Activated CD8-positive, alpha-beta memory T cell treated with anti-CD3 and anti-CD28 coated beads for 24 hours (primary cell): ENCODE results near the gene CPS1.

Experiments
- DNase-seq: peaks from one replicate; pipeline ENCODE4 v3.0.0-alpha.2; 2020

Gene CPS1

GRCh38 chr2:210556329-210556980 lies at the start of gene CPS1:
TSS of gene CPS1 (plus strand) at chr2:210556599. CDS start at chr2:210556734, 135 bp downstream.
- no peak for DNase-seq

DNA sequence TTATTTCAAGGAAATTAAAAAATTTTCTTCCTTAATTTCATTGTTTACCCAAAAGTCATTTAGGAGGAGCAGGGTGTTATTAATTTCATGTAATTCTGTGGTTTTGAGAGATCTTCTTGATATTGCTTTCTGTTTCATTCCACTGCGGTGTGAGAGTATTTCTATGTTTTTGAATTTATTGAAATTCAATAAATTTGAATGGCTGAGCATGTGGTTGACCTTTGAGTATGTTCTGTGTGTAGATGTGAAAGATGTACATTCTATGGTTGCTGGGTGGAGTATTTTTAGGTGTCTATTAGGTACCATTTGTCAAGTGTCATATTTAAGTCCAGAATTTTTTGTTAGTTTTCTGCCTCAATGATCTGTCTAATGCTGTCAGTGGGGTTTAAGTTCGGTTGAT lies 40.5 kb upstream of the CPS1 start:
- no peak for DNase-seq

DNA sequence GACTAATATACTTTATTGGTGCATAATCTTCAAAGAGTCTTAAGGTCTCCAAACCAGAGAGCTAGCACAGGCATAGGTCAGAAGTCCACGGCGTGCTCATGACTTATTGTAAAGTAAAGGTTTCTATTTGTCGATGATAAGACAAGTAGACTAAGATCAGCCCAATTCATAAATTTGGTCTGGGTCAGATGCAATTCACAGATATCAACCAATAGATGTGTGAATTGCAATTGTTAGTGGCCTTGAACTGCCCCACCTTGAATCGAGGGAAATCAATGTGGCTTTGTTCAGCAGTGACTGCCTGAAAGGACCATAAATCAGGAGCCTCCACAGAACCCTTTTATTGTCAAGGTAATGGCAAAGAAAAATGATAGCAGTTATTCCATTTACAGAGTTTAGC lies 39.1 kb upstream of the CPS1 start:
- DNase-seq, result no peak

GRCh38 chr2:210519594-210519993 lies 36.8 kb upstream of the CPS1 start:
- DNase-seq, result no peak

GRCh38 chr2:210522399-210522798 lies 34.0 kb upstream of the CPS1 start:
- DNase-seq, result no peak

GRCh38 chr2:210523650-210524289 lies 32.6 kb upstream of the CPS1 start:
- no peak for DNase-seq

DNA sequence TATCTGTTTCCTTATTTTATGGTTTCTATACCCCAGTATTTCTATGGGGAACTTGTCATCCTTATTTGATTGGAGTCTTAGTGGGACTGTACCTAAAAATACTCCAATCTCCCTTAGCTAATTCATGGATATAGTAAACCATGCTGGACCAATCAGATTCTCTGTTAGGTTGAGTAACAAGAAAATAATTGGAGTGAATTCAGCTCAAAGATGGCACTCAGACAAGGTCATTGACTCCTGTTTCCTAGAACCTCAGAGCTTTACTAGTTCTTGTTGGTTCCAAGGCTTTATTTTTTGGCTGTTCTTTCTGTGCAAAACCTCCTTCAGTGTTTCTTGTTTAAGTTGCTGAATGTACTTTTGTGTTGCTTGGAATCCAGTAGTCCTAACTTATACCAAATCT lies 31.9 kb upstream of the CPS1 start:
- DNase-seq, result no peak

DNA sequence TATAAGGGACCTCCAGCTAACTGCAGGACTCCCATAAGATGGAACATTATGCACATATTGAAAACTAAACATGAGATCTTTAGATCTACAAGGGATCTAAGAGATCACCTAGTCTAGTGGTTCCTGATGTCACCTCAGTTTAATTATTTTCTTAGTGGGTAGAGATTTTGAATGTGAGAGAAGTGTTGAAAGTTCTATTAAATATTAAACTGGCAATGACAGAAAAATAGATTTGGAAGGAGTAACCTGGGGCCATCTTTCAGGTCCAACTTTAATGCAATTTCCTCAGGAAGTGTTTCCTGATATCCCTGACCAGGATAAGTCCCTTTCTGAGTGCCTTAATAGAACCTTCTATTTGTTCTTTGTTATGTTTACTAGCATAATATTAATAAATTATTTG lies 29.1 kb upstream of the CPS1 start:
- no peak for DNase-seq

- no peak for DNase-seq
These were observed 27.7 kb upstream of the CPS1 start for GRCh38 chr2:210528716-210529115.

- DNase-seq, result no peak
These were observed 25.3 kb upstream of the CPS1 start for GRCh38 chr2:210531050-210531449.

DNA sequence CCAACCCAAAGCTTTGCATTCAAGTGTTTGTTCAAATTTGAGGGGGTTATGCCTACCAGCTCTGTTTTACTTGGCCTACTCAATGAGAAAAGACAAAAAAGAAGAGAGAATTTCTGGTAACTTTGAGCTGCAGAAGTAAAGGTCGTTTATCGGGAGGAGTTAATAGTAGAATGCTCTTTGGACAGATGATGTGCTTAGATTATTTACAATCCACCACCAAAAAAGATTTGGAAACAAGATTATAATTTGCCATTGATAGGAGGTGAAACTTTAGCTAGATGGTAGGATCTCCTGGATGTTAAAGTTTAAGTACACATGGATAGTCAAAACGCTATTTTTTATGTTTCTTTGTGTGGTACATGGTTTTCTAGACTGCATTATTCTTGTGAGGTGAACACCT lies 24.9 kb upstream of the CPS1 start:
- no peak for DNase-seq

- DNase-seq, result no peak
These were observed 23.0 kb upstream of the CPS1 start for GRCh38 chr2:210533389-210533788.

- DNase-seq, result no peak
These were observed 21.5 kb upstream of the CPS1 start for GRCh38 chr2:210534879-210535278.

- DNase-seq, result no peak
These were observed 19.3 kb upstream of the CPS1 start for GRCh38 chr2:210536973-210537650.

DNA sequence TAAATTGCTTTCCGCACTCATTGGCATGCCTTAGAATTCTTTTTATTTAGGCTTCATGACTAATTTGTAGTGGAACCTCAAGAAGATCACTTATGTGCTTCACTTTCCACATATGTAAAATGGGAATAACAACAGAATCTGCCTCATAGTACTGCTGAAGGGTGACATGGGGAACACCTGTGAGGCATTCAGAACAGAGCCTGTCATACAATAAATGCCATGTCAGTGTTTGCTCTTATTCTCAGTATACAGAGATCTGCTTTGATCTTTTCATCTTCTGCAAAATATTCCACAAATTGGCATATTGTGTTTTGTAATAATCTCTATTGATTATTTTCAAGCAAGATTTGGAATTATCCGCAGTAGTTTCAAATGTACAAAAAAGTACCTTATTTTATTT lies 17.4 kb upstream of the CPS1 start:
- no peak for DNase-seq

DNA sequence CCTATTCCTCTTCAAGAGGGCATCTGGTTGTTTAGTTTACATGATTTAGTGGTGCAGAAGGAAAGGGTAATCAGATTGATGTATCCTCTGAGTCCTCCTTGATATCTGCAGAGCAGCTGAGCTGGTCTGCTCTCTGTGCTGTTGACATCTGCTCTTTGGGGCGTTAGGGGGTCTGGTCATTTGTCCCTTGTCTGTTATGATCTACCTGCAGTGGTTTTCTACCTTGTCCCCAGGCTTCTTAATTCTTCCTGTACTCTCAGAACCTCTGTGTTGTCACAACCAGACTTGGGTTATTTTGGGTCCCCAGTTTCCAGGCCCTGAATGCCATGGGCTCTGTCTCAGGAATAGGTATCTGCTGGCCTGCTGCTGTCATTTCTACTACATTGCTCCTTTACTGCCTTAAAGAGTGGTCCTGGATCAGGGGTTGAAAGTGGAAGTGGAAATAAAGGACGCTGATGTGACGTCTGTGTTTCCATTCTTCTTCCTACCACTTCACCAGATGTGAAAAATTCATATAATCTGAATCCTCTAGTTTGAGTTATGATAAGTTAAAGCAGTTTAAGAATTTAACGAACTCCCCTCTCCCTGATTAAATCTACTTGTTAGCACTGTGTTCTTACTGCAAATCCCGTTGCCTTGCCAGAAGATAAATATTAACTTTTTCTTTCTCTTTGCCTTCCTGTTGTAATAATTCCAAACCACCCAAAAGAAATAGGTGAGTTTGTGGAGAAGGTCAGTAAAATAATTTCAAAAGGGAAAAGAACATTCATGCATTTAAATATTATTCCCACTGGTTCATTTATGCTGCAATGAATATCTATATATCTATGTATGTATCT lies 16.6 kb upstream of the CPS1 start:
- DNase-seq, result no peak

GRCh38 chr2:210540471-210540870 lies 15.9 kb upstream of the CPS1 start:
- DNase-seq, result no peak

DNA sequence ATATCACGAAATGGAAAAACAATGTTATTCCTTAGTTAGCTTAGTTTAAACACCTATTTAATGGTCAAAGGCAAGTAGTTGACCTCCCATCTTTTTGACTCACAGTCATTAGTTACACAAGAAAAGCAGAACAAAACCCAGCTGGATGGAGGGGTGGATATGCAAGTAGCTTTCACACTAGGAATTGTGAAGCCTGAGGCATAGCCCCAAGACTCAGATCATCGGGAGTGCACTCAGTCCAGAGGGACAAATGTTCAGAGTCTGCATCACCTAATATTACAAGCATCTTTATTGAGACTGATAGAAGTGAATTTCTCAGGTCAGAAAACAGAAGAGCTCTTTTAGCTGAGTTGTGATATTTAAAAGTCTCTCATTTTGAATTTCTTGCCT lies 15.5 kb upstream of the CPS1 start:
- no peak for DNase-seq

GRCh38 chr2:210541290-210541902 lies 15.0 kb upstream of the CPS1 start:
- no peak for DNase-seq

GRCh38 chr2:210544007-210544590 lies 12.3 kb upstream of the CPS1 start:
- no peak for DNase-seq

DNA sequence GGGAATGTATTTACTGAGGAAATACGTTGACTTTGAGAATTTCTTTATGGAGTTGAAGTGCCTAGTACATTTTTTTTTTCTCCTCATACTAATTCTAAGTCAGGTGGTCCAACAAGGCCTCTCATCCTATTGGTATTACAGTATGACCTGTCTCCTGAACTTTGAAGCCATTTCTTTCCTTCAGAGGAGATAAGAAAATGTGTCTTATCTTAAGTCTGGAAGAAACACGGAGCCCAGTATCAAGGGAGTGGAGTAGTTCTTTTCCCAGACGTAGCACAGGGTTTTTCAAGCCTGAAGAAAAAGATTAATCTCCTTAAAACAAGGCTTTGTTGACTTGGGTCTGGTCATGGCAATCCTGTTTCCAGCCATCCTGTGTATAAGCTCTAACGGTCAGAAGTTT lies 11.6 kb upstream of the CPS1 start:
- DNase-seq, result no peak

DNA sequence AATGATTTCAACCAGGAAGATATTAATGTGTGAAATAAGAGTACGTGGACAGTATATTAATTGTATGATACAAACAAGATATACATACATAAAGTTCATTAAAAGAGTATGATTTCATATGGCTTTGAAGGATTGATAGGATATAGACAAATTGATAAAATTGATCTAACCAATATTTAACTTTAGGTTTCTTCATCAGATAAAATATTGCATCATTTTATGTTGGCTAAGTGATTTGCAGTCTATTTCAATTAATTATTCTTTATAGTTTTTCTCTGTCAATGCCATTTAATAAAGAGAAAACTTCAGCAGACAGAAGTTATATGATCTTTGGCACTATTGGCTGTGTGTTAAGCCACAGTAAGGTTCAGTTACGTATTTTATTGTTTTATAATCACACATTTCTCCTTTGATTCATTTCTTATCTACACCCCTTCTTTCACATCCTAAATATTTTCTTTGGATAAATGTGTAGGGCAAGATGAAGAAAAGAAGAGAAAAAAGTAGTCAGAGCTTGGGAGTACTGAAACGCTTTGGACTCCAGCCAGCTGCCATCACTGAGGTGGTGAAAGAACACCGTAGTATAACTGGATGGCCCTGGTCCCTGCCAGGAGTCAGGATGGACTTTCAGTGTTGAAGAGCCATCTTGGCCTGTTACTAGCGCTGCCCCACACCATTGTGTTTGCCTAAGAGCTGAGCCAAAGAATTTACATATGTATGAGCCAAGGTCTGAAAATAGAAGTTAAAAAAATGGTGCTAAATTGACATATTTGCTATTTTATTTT lies 9.8 kb upstream of the CPS1 start:
- DNase-seq, result no peak
